H1 (cell line): ENCODE measurements around the gene DAPL1. TPM values are rescaled to one million over a fixed set of nuclear protein-coding genes. Genes with fewer than 3 reads are reported as not detected.

Source experiments
- CTCF ChIA-PET: fragments of 300-600 bp; sonication (Branson Sonifier 250); formaldehyde crosslinking; loops from one replicate; lab custom pipeline; 2021; ENCODE audit not compliant: partially characterized antibody; lab: Charles Lee
- POLR2A ChIA-PET: fragments of 300-600 bp; sonication (Branson Sonifier 250); formaldehyde crosslinking; loops from one replicate; lab custom pipeline; 2021; ENCODE audit warnings: inconsistent platforms; ENCODE audit not compliant: partially characterized antibody; lab: Charles Lee
- DNase-seq, 2 experiments: peaks; one replicate each; pipeline versions ENCODE4 v3.0.0 to v3.0.0-alpha.2; 2010 to 2022; ENCODE audit warnings: low spot score in 2 of 2, low read depth in 1 of 2, mixed read lengths in 1 of 2
- FAIRE-seq: peaks from 2 replicates; lab custom pipeline; 2011; peaks lifted over from hg19 to GRCh38; lab: Jason Lieb, UNC
- H2AFZ ChIP-seq: 2 replicates; pipeline ENCODE4 v1.8.1; 2012; ENCODE audit warnings: low read length, inconsistent platforms
- H2AK5ac ChIP-seq: 2 replicates; pipeline ENCODE4 v1.6.1; 2013; ENCODE audit warnings: low read depth, low read length
- H2BK120ac ChIP-seq: replicated peaks from 2 replicates; pipeline ENCODE3; 2013; ENCODE audit warnings: low read depth, low read length, inconsistent platforms
- H2BK12ac ChIP-seq: 2 replicates; pipeline ENCODE4 v1.6.1; 2013; ENCODE audit warnings: low read depth, low read length
- H2BK15ac ChIP-seq: 2 replicates; pipeline ENCODE4 v1.6.1; 2013; ENCODE audit warnings: low read length
- H2BK20ac ChIP-seq: 2 replicates; pipeline ENCODE4 v1.6.1; 2013; ENCODE audit warnings: low read length
- H2BK5ac ChIP-seq: 2 replicates; pipeline ENCODE4 v1.6.1; 2013; ENCODE audit warnings: low read depth, low read length
- H3K14ac ChIP-seq: 2 replicates; pipeline ENCODE4 v1.6.1; 2013; ENCODE audit warnings: inconsistent platforms; ENCODE audit not compliant: insufficient read length
- H3K18ac ChIP-seq: 2 replicates; pipeline ENCODE4 v1.6.1; 2013; ENCODE audit warnings: low read length; ENCODE audit errors: extremely low read depth
- H3K23ac ChIP-seq: 2 replicates; pipeline ENCODE4 v1.6.1; 2013; ENCODE audit warnings: inconsistent platforms; ENCODE audit not compliant: insufficient read length
- H3K23me2 ChIP-seq: 2 replicates; pipeline ENCODE4 v1.6.1; 2013; ENCODE audit warnings: low read depth, low read length
- H3K27ac ChIP-seq: 2 replicates; pipeline ENCODE4 v1.6.1; 2011; ENCODE audit warnings: low read depth, low read length, inconsistent platforms
- H3K27me3 ChIP-seq, 4 experiments: replicated peaks in 1 of 4; 1 replicate in 1 of 4; 2 replicates in 3 of 4; pipeline versions ENCODE4 v1.6.1 to v1.8.1; 2011 to 2013; ENCODE audit warnings: low read length in 3 of 4, mild to moderate bottlenecking in 3 of 4, inconsistent platforms in 2 of 4, mixed read lengths in 2 of 4, moderate library complexity in 1 of 4; ENCODE audit not compliant: control insufficient read depth in 3 of 4, insufficient read depth in 3 of 4; ENCODE audit errors: extremely low read depth in 1 of 4
- H3K36me3 ChIP-seq, 4 experiments: 2 replicates each; pipeline versions ENCODE4 v1.6.1 to v1.8.1; 2011 to 2013; ENCODE audit warnings: mild to moderate bottlenecking in 4 of 4, low read length in 3 of 4, moderate library complexity in 2 of 4, control low read depth in 1 of 4, inconsistent platforms in 1 of 4; ENCODE audit not compliant: insufficient read depth in 4 of 4, control insufficient read depth in 2 of 4
- H3K4ac ChIP-seq: replicated peaks from 2 replicates; pipeline ENCODE3; 2013; ENCODE audit warnings: low read length, low read depth, mixed read lengths, inconsistent platforms; ENCODE audit not compliant: insufficient read length
- H3K4me1 ChIP-seq, 4 experiments: replicated peaks in 1 of 4; 1 replicate in 1 of 4; 2 replicates in 3 of 4; pipeline versions ENCODE4 v1.6.1 to v1.8.1; 2011 to 2013; ENCODE audit warnings: low read length in 3 of 4, inconsistent platforms in 2 of 4, mixed read lengths in 1 of 4; ENCODE audit not compliant: insufficient read depth in 4 of 4, control insufficient read depth in 3 of 4
- H3K4me2 ChIP-seq, 2 experiments: 2 replicates each; pipeline versions ENCODE4 v1.6.1 to v1.8.1; 2011 to 2013; ENCODE audit warnings: low read depth in 2 of 2, low read length in 2 of 2, control low read depth in 1 of 2, inconsistent platforms in 1 of 2, mild to moderate bottlenecking in 1 of 2; ENCODE audit not compliant: insufficient read depth in 1 of 2
- H3K4me3 ChIP-seq, 4 experiments: fragments of 200-600, 300-600 bp in 1 of 4; sonication (generic), shearing (Covaris generic), sonication (Bioruptor Twin) in 1 of 4; 2 replicates each; pipeline versions ENCODE4 v1.5.1 to v1.8.1; 2011 to 2016; ENCODE audit warnings: low read length in 4 of 4, low read depth in 3 of 4, control low read depth in 2 of 4, inconsistent platforms in 2 of 4, mild to moderate bottlenecking in 2 of 4, mixed read lengths in 1 of 4, moderate library complexity in 1 of 4; ENCODE audit not compliant: insufficient read depth in 2 of 4; ENCODE audit errors: extremely low read depth in 1 of 4
- H3K56ac ChIP-seq: replicated peaks from 2 replicates; pipeline ENCODE3; 2013; ENCODE audit warnings: low read depth, mild to moderate bottlenecking, mixed read lengths, low read length, inconsistent platforms; ENCODE audit not compliant: insufficient read length
- H3K79me1 ChIP-seq: 2 replicates; pipeline ENCODE4 v1.6.1; 2013; ENCODE audit warnings: low read depth, low read length, control low read depth
- H3K79me2 ChIP-seq, 2 experiments: 2 replicates each; pipeline versions ENCODE4 v1.6.1 to v1.8.1; 2012 to 2013; ENCODE audit warnings: low read length in 2 of 2, mild to moderate bottlenecking in 2 of 2, inconsistent platforms in 1 of 2; ENCODE audit not compliant: insufficient read depth in 2 of 2, control insufficient read depth in 1 of 2
- H3K9ac ChIP-seq, 4 experiments: replicated peaks in 1 of 4; 1 replicate in 1 of 4; 2 replicates in 3 of 4; pipeline versions ENCODE4 v1.6.1 to v1.8.1; 2011 to 2013; ENCODE audit warnings: low read depth in 3 of 4, low read length in 3 of 4, control low read depth in 2 of 4, mild to moderate bottlenecking in 2 of 4, moderate library complexity in 2 of 4, inconsistent platforms in 1 of 4; ENCODE audit errors: extremely low read depth in 1 of 4
- H3K9me3 ChIP-seq, 2 experiments: 2 replicates each; pipeline versions ENCODE4 v1.6.1 to v1.8.1; 2012 to 2013; ENCODE audit warnings: mild to moderate bottlenecking in 2 of 2, moderate library complexity in 2 of 2, control low read depth in 1 of 2, inconsistent platforms in 1 of 2, low read depth in 1 of 2, low read length in 1 of 2, mixed read lengths in 1 of 2; ENCODE audit not compliant: insufficient read depth in 2 of 2
- H4K20me1 ChIP-seq, 2 experiments: replicated peaks in 1 of 2; 2 replicates each; pipeline versions ENCODE3 to v1.8.1; 2011 to 2013; ENCODE audit warnings: inconsistent platforms in 2 of 2, low read length in 2 of 2, mild to moderate bottlenecking in 1 of 2; ENCODE audit not compliant: insufficient read depth in 2 of 2, control insufficient read depth in 1 of 2
- H4K5ac ChIP-seq: 2 replicates; pipeline ENCODE4 v1.6.1; 2013; ENCODE audit warnings: low read length, low read depth, mixed read lengths, inconsistent platforms; ENCODE audit not compliant: insufficient read length
- H4K8ac ChIP-seq: 2 replicates; pipeline ENCODE4 v1.8.0; 2013; ENCODE audit warnings: mild to moderate bottlenecking, moderate library complexity, low read length, inconsistent platforms; ENCODE audit not compliant: insufficient read depth; ENCODE audit errors: extremely low read depth
- H4K91ac ChIP-seq: replicated peaks from 2 replicates; pipeline ENCODE3; 2013; ENCODE audit warnings: low read length, mixed read lengths, inconsistent platforms; ENCODE audit not compliant: insufficient read length
- BRCA1 ChIP-seq: IDR thresholded peaks from 2 replicates; pipeline ENCODE4 v1.6.1; 2012; ENCODE audit warnings: low read depth, low read length, improper control_type of control experiment
- CBX5 ChIP-seq: fragments of 300-800, 300-1000 bp; sonication (generic); IDR thresholded peaks from 2 replicates; pipeline ENCODE4 v1.7.1; 2016; ENCODE audit warnings: antibody characterized with exemption, low read length, low read depth
- CHD1 ChIP-seq: IDR thresholded peaks from 2 replicates; pipeline ENCODE4 v1.6.1; 2012; ENCODE audit warnings: low read depth, low read length, improper control_type of control experiment
- JUN ChIP-seq: IDR thresholded peaks from 2 replicates; pipeline ENCODE4 v1.6.1; 2011; ENCODE audit warnings: low read depth, mild to moderate bottlenecking, improper control_type of control experiment, low read length
- KDM5A ChIP-seq: fragments of 200-600 bp; IDR thresholded peaks from 2 replicates; pipeline ENCODE4 v1.7.1; 2012; ENCODE audit warnings: mild to moderate bottlenecking, low read length, inconsistent platforms, mixed read lengths
- NRF1 ChIP-seq: IDR thresholded peaks from 2 replicates; pipeline ENCODE4 v1.6.1; 2011; ENCODE audit warnings: mild to moderate bottlenecking, low read depth, low read length, improper control_type of control experiment
- TEAD4 ChIP-seq: IDR thresholded peaks from 2 replicates; pipeline ENCODE4 v1.6.1; 2012; ENCODE audit warnings: low read depth, low read length, inconsistent platforms, mixed read lengths
- WGBS, 2 experiments: shearing (Covaris generic) in 1 of 2; methylation state at CpG; one replicate each; pipeline versions ENCODE4 v1.1.6 to v1.1.7; 2013 to 2015; ENCODE audit warnings: low lambda C conversion rate in 2 of 2, mixed read lengths in 2 of 2, inconsistent platforms in 1 of 2, low coverage in 1 of 2, missing lambda C conversion rate in 1 of 2; ENCODE audit not compliant: insufficient replicate concordance in 2 of 2, insufficient coverage in 1 of 2, insufficient read length in 1 of 2; ENCODE audit errors: extremely low coverage in 1 of 2, missing lambda C conversion rate in 1 of 2; 5-methylcytosine and 5-hydroxymethylcytosine counted together
- polyA plus RNA-seq, 7 experiments: library from polyadenylated mRNA; depleted of rRNA in 3 of 7; stranded (reverse) in 5 of 7; unstranded in 2 of 7; fragments of >200 nt in 5 of 7; fragments of 200-250 nt in 2 of 7; gene quantifications; 1 replicate in 5 of 7; 2 replicates in 1 of 7; 4 replicates in 1 of 7; pipeline versions ENCODE4 v1.2.1 to v1.2.3, GENCODE V29; 2011 to 2013; ENCODE audit warnings: missing spikeins in 2 of 7, mixed read lengths in 2 of 7
- total RNA-seq: library from RNA; stranded (reverse); fragmentation: NEBNext Ultra II Directional; extraction: Animal tissue kit (Norgen Biotek cat#: 25700); gene quantifications from 2 replicates; pipeline ENCODE4 v1.2.1, GENCODE V29; 2021

DAPL1 gene
- total and polyA plus RNA-seq, 2 of the 8 experiments (the other 6 are each of a cell fraction or from before 2014, with no cell fraction given): not detected

- Histone ChIP-seq H3K56ac (no peak overlapping the region), H3K9ac (no peak overlapping the region), H3K14ac (no peak overlapping the region), H3K79me1 (no peaks in the 10 kb centered on the region), H3K4me3 (no peak overlapping the region), H3K23ac (no peak overlapping the region), H3K4me1 (no peaks in the 10 kb centered on the region), H3K23me2 (no peaks in the 10 kb centered on the region), H3K79me2 (no peaks in the 10 kb centered on the region), H4K5ac (no peak overlapping the region), H4K91ac (no peak overlapping the region), H3K9me3 (no peaks in the 10 kb centered on the region), H2BK5ac (no peak overlapping the region), H2BK15ac (no peak overlapping the region), H4K8ac (no peak overlapping the region), H3K27me3 (no peaks in the 10 kb centered on the region), H2BK12ac (no peak overlapping the region), H2BK20ac (no peak overlapping the region), H2AFZ (no peak overlapping the region), H3K4ac (no peak overlapping the region), H3K4me2 (no peak overlapping the region), H3K36me3 (no peaks in the 10 kb centered on the region), H3K27ac (no peak overlapping the region), H2BK120ac (no peak overlapping the region), H2AK5ac (no peak overlapping the region), H3K18ac (no peak overlapping the region), H4K20me1 (no peaks in the 10 kb centered on the region)
- TF ChIP-seq CHD1 (no peak), NRF1 (no peak), TEAD4 (no peak), CBX5 (no peak), JUN (no peak), BRCA1 (no peak), KDM5A (no peak)
- FAIRE-seq (no peak), DNase-seq (no peak)
- 87% methylated on average over 4 of the region's 4 CpGs; no CpG with 5 or more reads in 1 of the 2 experiments for WGBS, 2 experiments
- ChIA-PET POLR2A (interaction anchor here (0.6 kb wide), 1 partner anchor 12 kb away, joined by 4 read pairs; no protein-coding TSS in a partner anchor), CTCF (interaction anchor here (1.8 kb wide), 1 partner anchor 75 kb away, joined by 5 read pairs; no protein-coding TSS in a partner anchor)
Measured at GRCh38 chr2:158830201-158830600, 35.1 kb downstream of the DAPL1 start.
